ENCODE results near the gene MAOA.
"Not testable (repeated sequence)": the region's sequence is repeated elsewhere in the genome, so short reads cannot be mapped to it uniquely, and the experiment has no call there.

Gene MAOA

DNA sequence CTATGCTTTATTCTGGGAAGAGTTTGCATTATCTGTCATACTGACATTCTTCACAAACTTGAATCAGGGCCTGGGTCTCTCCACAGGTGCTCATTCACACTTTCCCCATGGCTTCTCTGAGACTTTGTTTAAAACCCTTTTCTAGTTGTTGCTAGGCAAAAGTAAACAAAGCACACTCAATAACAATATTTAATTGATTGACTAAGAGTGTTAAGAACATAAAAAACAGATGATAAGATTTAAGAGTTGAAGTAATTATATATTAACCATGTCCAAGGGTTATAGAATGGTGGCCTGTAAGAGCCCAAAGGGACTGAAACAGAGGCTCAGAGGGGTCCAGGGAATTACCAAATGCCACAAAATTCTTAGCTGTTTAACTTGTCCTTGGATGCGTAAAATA lies 7.1 kb downstream of the MAOA start:
- no peak for DNase-seq (ENCODE audit: low read depth in 2 of 2)

DNA sequence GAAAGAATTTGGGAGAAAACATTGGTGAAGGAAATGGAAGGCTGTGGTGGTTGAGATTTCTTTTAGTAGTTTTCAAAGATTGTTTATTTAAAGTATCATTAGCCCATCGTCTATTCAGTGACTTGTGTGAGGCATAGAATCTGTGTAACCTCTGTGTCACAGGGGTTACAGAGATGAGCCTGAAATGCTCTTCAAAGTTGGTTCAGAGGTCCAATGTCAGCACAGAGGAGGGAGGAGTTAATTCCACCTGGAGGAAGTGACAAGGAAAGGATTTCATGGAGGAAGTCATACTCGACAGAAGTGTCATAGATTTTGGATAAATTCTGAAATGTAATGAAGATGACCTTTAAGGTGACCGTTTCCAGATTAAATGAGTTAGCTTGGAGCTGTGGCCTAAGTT lies 8.2 kb downstream of the MAOA start:
- no peak for DNase-seq (ENCODE audit: low read depth in 2 of 2)

DNA sequence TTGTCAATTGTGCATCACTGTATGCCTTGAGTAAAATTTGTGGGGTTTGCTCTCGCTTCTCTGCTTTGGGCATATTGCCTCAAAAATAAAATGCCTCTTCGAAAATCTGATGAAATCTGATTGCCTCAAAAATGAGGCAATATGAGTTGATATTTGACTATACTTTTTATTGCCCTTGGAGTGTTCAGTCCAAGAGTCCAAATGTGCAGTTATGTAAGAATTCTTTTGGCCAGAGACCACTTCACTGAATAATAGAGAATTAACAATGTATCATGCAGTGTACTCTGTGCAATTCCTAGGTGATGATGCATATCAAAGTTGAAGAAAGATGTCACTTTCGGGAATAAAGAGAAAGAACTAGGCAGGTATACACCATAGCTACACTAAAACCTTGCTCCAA lies 8.6 kb downstream of the MAOA start:
- DNase-seq (ENCODE audit: low read depth in 2 of 2), result no peak

DNA sequence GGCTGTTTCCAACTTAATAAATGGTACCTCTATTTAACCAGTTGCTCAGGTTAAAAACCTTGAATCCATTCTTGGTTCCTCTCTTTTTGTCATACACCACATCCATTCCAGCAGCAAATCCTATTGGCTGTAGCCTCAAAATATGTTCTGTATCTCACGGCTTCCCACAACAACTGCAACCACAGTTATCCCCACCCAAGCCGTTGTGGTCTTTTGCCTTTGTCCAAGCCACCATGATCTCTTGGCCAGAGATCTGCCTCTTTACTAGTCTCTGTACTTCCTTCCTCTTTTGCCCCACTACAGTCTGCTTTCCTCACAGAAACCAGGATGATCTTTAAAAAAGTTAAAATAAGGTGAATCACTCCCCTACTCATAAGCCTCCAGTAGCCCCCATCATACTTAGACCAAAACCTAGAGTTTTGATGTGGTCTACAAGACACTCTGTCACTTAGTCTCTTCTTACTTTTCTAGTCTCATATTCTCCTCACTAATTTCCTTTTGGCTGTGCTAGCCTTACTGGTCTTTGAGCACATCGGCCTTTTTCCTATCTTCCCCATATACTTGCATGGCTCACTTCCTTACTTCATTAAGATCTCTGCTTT lies 10.3 kb downstream of the MAOA start:
- DNase-seq (ENCODE audit: low read depth in 2 of 2), result no peak

DNA sequence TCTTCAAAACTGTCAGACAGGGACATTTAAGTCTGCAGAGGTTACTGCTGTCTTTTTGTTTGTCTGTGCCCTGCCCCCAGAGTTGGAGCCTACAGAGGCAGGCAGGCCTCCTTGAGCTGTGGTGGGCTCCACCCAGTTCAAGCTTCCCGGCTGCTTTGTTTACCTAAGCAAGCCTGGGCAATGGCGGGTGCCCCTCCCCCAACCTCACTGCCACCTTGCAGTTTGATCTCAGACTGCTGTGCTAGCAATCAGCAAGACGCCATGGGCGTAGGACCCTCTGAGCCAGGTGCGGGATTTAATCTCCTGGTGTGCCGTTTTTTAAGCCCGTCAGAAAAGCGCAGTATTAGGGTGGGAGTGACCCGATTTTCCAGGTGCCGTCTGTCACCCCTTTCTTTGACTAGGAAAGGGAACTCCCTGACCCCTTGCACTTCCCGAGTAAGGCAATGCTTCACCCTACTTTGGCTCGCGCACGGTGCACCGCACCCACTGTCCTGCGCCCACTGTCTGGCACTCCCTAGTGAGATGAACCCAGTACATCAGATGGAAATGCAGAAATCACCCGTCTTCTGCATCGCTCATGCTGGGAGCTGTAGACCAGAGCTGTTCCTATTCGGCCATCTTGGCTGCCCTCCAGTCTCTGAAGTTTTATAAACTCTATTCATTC lies 20.0 kb downstream of the MAOA start:
- not testable (repeated sequence) for DNase-seq (ENCODE audit: low read depth in 2 of 2)

DNA sequence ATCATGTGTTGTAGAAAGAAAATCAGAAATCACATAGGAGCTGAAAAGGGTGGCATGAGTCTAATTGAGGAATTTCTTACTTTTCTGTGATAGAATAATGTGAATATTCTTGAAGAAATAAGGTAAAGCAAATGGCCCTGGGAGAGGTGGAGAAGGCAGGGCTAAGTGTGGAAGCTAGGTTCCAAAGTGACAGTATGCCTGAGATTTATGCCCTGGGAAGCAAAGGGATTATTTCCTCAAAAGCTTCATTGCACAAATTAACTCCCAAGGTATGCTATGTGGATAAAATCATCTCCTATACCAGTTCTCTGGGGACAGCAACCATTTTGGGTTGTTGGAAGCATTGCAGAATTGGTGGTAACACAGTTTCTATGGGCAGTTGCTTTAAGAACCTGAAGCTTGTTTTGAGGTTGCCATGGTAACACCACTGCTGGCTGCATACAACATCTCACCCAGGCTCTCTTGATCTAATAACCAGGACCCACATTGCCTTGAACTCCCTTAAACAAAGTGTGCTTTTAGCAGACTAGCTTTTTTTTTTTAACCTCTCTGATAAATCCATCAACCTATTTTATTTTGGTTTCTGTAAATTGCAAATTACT lies 21.0 kb downstream of the MAOA start:
- DNase-seq (ENCODE audit: low read depth in 2 of 2), result no peak

DNA sequence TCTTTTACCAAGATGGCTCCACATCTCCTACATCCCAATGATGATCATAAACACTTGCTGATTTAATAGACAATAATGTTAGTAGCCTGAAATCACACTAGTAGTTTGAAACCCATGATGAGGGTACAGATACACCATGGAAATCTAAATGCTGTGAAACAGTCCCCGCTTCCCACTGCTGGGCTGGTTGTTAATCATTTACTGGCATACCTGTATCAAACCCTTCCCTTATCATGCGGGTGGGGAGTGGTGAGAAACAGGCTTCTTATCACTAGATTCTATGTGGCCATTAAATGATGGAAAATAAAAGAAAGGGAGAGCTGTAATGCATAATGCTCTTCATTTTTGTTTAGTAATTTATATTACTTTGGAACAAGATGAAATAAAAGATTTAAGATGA lies 21.9 kb downstream of the MAOA start:
- DNase-seq (ENCODE audit: low read depth in 2 of 2), result no peak

DNA sequence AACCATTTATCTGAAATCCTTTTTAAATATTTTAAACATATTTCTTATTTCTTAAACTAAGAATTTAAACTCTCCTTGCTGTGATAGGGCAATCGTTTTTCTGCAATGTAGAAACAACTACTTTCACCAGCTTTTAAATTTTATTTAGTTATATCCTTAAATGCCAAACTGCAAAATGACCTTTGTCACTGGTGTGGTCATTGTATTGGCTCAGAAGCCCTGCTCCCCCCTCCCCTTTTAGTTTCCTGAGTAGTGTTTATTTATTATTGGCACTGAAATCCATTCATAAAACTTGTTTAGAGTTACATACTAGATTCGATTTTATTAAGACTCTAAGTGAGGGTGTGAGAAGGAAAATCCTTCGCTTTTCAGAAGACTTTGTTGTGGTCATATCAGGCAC lies 23.0 kb downstream of the MAOA start:
- no peak for DNase-seq (ENCODE audit: low read depth in 2 of 2)

DNA sequence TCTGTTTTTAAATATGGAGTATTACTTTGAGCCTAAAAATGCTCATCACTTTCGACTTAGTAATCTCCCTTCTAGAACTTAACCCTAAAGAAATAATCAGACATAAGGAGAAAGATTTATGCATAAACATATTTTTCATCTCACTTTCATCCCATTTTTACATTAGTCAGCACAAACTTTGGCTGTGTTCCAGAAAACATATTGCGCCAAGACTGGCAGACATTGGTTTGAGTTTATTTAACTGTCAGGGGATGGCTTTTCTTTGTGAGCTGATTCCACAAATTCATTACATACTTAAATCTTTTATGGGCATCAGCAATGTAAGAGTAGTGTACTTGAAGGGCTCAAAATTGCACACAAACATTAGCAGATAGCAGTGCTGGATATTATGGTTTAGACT lies 23.7 kb downstream of the MAOA start:
- DNase-seq (ENCODE audit: low read depth in 2 of 2), result no peak

DNA sequence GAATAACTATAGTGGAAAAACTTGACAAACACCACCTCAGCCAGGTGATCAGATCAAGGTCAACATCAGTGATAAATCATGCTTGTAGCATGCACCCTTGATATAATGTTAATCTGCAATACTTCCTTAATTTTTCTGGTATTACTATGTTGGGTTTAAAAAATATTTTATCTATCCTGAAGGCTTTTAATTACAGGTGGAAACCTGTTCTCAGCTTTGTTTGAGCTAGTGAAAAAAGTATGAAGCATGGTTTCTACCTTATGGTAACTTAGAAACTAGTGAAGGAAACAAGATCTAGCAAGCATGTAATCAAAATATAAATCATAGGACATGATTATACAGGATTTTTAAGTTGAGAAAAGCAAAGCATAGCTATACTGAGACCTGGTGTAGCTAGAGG lies 26.6 kb downstream of the MAOA start:
- DNase-seq (ENCODE audit: low read depth in 2 of 2), result no peak

DNA sequence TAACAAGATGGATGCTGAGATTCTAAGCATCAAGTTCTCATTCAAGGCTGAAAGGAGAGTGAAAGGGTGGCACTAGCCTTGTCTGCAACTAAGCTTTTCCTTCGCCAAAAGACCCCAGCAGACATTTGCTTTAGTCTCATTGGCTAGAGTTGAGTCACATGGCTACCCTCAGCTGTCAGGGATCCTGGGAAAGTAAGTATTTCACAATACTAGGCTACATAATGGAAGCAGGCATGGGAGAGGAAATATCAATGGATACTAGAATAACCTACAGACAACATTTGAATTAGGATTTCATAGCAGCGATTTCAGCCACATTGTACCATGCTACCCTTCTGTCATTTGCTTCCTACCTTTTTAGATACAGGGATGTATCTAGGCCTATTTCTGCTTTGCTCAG lies 29.1 kb downstream of the MAOA start:
- no peak for DNase-seq (ENCODE audit: low read depth in 2 of 2)

DNA sequence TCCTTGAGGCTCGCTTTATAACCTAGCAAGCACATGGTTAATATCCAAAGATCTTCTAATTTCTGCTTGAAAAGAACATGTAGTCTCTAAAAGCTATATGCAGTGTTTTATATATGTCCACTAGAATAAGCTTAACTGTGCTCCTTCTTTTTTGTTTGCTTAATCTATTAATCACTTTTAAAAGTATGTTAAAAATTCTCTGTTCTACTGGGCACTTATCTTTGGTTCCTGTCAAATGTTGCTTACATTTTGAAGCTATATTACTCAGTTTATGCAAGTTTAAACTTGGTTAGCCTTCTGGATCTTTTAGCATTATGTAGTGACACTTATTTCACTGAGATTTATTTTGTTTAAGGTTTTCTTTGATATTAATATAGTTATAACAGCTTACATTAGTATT lies 32.5 kb downstream of the MAOA start:
- no peak for DNase-seq (ENCODE audit: low read depth in 2 of 2)

DNA sequence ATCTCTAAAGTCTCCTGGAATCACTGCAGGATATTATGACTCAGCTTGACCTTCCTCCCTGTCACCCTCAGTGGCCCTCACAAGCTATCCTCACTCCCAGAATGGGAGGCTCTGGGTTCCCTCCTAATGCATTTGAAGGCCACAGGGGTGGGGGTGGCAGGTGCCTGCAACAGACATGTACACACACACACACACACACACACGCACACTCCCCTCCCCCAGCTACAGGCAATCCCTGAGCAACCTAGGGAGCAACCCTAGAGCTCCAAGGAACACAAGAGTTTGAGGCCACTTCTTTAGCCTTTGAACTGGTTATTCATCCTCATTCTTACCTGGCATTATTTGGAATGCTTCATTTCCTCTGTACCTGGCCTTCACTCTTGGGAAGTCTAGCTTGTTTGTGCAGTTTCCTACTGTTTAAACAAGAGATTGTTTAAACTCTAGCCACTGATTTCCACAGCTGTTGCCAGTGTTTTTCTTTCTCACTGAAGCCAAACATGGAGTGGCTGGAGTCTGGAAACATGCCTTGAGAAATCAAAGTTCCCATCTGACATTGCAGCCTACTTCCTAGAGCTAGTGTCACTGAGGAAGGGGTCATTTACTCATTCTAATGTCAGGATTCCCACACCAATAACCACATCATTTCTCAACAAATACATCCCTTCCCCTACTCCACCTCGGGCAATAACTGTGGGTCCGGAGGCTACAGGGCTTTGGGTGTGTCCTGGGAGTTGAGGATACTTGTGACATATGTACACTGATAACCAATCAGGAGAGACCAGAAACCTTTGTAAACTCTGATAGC lies 37.7 kb downstream of the MAOA start:
- no peak for DNase-seq (ENCODE audit: low read depth in 2 of 2)

DNA sequence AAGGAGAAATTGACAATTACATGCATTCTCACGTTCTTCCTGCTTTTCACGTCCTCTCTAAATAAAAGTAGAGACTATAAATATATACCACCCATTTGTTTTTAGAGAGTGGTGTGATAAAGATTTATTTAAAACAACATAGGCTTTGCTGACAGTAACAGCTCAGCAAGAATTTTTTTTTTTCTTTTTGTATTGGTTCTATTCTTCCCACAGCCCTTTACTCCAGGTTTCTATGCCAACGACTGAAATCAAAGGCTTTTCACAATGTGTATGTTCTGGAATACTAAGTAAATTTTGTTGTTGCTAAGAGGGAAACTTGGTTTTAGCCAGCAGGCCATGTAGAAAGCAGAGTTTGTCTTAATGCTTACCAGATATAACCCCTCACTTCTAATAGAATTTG lies 43.4 kb downstream of the MAOA start:
- no peak for DNase-seq (ENCODE audit: low read depth in 2 of 2)

DNA sequence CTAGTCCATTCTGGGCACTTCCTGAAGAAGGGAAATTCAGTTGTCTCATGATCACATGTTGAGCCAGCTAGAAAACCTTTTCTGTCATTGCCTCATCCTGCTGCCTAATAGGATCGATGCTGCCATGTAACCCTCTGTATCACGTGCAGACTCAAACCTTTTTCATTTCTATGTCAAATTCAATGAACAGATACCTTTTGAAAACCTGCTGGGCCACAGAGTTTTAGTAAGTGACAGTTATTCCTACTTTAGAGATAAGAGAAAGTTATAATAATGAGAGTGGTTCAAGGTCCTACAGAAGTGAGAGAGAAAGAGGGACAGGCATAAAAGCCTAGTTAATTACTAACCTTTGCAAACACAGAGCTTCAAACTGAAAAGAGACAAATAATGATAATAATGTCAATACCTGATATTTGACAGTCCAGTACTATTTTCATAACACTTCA lies 46.0 kb downstream of the MAOA start:
- DNase-seq (ENCODE audit: low read depth in 2 of 2), result no peak

DNA sequence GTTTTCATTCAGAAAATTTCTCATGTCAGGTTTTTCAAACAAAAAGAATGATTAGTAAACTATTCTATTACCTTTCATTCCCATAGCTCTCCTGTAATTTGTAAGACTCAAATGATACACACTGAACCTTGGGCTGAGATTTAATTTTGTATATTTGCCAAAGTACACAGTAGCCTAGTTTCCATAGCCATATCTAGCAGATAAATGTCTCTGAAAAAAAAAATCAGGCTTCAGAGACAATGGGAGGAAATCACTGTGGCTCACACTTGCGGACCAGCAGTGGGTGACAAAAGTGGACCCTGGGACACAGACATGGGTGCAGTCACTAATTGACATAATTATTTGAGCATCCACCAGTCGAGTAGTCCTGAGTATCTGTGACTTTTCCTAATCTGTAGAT lies 46.6 kb downstream of the MAOA start:
- no peak for DNase-seq (ENCODE audit: low read depth in 2 of 2)

DNA sequence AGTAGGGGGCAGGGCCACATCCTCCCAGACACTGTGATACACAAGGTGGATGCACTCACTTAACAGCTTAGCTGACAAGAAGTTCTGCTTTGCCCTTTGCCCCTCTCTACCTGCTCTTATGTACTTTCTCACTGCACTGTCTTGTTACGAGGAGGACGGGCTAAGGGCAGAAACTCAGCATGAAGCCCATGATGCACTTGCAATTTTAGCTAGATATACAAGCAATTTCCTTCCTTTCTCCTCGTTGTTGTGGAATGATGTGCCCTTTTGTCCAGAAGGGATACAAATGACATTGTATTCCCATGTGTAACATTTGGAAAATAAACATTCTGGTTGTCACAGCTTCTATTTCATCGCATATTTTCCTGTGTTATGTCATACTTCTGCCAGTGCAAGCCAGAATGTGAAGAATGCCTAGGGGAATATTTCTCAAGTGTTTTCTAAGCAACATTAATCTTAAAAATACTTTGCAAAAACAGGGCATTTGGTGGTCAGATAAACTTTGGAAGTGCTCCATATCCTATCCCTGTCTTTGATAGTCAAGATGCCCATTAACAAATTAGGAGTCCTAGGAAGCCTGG lies 47.2 kb downstream of the MAOA start:
- no peak for DNase-seq (ENCODE audit: low read depth in 2 of 2)

DNA sequence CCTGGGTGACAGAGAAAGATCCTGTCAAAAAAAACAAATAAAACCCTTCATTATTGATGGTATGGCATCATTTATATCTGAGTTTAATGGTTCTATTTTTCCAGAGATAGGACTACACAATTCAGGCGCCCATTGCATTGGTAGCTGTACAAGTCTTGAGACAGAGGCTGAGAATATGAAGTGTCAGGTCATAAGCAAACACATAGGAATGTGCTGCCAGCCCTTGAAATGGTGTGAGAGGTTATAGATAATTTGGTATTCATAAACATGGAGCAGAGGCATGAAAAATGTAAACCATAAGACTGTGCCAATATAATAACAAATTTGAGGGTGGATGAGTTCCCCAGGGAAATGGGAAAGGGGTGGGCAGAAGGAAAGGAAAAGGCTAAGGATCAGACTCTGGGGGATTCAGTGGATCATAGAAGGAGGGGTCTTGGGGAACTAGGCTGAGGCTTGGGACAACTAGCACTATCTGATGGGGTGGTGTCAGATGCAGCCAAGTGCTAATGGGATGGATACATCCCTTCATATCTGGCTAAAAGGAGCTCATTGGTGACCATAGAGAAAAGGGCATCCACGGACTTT lies 50.8 kb downstream of the MAOA start:
- no peak for DNase-seq (ENCODE audit: low read depth in 2 of 2)

DNA sequence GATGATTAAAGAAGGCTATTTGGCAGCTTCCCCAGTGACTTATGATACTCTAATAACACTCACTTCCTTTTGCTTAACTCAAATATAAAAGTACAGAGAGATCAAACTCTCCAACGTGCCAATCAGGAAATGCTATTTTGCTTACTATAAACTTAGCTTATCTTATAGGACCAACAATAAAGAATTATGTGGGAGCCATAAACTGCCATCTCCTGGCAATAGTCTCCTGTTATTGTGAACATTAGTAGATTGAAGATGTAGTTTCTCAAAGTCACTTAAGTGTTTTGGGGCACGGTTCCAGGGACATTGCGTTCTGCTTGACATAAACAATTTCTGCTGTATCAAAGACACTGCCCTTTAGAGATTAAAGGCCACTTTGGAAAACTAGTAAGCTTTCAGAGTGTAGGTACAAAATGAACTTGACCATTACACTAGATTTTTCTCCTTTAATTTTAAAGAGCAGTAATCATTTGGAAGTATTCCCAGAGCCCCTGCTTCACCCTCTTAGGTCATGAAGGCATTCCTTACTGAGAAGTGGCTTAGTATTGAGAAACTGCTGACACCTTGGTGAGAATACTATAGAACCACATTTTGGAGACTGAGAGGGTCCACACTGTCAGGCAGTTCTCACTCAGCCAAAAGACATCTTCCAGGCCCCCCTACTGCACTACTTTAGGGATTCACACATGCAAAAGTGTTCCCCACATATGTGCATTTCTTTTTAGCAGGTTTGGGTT lies 51.9 kb downstream of the MAOA start:
- DNase-seq (ENCODE audit: low read depth in 2 of 2), result no peak

DNA sequence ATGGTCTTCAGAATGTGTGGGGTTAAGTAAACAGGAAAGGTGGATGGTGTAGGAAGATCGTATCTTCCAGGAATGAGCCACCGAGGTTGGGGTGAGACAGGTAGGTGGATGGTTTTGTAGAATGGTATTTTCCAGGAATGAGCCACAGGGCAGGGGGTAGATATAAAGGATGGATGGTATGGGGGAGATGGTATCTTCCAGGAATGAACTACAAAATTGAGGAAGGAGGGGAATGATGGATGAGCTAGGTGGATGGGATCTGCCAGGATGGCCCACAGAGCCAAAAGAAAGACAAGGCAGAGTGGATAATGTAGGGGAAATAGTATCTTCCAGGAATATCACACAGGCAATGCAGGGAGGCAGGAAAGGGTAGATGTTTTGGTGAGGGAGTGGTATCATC lies 60.0 kb downstream of the MAOA start:
- DNase-seq (ENCODE audit: low read depth in 2 of 2), result no peak

DNA sequence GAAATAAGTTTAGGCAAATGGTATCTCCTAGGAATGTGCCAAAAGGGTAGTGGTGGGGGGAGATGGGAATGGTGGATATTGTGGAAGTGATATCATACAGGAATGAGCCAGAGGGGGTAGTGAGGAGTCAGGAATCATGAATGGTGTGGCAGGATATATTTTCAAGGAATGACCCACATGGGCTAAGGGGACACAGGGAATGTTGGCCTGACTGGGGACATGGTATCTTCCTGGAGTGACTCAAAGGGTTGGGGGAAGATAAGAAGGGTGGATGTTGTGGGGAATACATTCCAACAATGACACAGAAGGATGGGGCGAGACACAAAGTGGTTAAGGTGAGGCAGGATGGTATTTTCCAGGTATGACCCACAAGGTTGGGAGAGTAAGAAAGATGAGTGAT lies 60.6 kb downstream of the MAOA start:
- DNase-seq (ENCODE audit: low read depth in 2 of 2), result no peak
